ENCODE measurements around the gene RHBDF1. TPM values are rescaled to one million over a fixed set of nuclear protein-coding genes. Genes with fewer than 3 reads are reported as not detected.
A peak's percentile ranks its signal among the peaks of the same experiment; 100 is the strongest.

The RHBDF1 gene
- total and polyA plus RNA-seq, 9 of the 15 experiments (the other 6 are each of a cell fraction or from before 2014, with no cell fraction given): 1.0 to 8.2 (median 4.2) TPM

GRCh38 chr16:9903-10665, 62.3 kb downstream of the RHBDF1 start (continued):
- TF ChIP-seq ZNF592 (IDR thresholded peaks at IDR 0.05) (no peak), ZZZ3 (IDR thresholded peaks at IDR 0.05) (no peak)
- TF ChIP-seq, protein P1, sequence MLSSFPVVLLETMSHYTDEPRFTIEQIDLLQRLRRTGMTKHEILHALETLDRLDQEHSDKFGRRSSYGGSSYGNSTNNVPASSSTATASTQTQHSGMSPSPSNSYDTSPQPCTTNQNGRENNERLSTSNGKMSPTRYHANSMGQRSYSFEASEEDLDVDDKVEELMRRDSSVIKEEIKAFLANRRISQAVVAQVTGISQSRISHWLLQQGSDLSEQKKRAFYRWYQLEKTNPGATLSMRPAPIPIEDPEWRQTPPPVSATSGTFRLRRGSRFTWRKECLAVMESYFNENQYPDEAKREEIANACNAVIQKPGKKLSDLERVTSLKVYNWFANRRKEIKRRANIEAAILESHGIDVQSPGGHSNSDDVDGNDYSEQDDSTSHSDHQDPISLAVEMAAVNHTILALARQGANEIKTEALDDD (IDR thresholded peaks at IDR 0.05): 0 out of 2 replicates have a peak, but pooled peaks have one; percentile 18
- TF ChIP-seq, protein P2, sequence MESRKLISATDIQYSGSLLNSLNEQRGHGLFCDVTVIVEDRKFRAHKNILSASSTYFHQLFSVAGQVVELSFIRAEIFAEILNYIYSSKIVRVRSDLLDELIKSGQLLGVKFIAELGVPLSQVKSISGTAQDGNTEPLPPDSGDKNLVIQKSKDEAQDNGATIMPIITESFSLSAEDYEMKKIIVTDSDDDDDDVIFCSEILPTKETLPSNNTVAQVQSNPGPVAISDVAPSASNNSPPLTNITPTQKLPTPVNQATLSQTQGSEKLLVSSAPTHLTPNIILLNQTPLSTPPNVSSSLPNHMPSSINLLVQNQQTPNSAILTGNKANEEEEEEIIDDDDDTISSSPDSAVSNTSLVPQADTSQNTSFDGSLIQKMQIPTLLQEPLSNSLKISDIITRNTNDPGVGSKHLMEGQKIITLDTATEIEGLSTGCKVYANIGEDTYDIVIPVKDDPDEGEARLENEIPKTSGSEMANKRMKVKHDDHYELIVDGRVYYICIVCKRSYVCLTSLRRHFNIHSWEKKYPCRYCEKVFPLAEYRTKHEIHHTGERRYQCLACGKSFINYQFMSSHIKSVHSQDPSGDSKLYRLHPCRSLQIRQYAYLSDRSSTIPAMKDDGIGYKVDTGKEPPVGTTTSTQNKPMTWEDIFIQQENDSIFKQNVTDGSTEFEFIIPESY (CRISPR knock-in tag; IDR thresholded peaks at IDR 0.05): 0 out of 2 replicates have a peak, but pooled peaks have one; percentile 21

Small RNA genes lying within 50 kb of the gene (microRNA-seq; reads per million reads assigned to microRNA genes)
- not detected for gene MIR6859-4 (ENCODE audit: borderline microRNAs expressed)

Small RNA genes lying within 50 kb of the gene (small RNA-seq; reads per million reads assigned to genes)
- not detected for gene MIR6859-4
- not detected for gene Z69720.2

Other genes with a start within 250 kb of the RHBDF1 start
Only the 7 nearest of the 14 such genes appear.
- gene POLR3K, start 19.0 kb downstream of the RHBDF1 start, total RNA-seq (2014; rRNA removed): 62.7 and 65.7 TPM in 2 replicates
- 46.3 and 53.5 TPM in 2 replicates for gene POLR3K, start 19.0 kb downstream of the RHBDF1 start, total RNA-seq (2014; rRNA removed; fragmentation: Illumina TruSeq; extraction: Trizol)
- gene POLR3K, start 19.0 kb downstream of the RHBDF1 start, total RNA-seq (2015; rRNA removed; fragmentation: Illumina TruSeq; extraction: Trizol): 42.1 and 43.7 TPM in 2 replicates
- 86.7 and 90.9 TPM in 2 replicates for gene POLR3K, start 19.0 kb downstream of the RHBDF1 start, total RNA-seq (2021)
- 86.0 and 95.2 TPM in 2 replicates for gene POLR3K, start 19.0 kb downstream of the RHBDF1 start, polyA plus RNA-seq (2011; rRNA removed)
- gene POLR3K, start 19.0 kb downstream of the RHBDF1 start, polyA plus RNA-seq (2014; fragmentation: Illumina TruSeq; extraction: Trizol): 68.2 and 81.3 TPM in 2 replicates
- 100 to 1,000 TPM; 304 to 315 TPM for gene POLR3K, start 19.0 kb downstream of the RHBDF1 start, polyA plus RNA-seq (2014; fragmentation: Nextera tagmentation; extraction: Ambion mirVana)
- 120 and 135 TPM in 2 replicates for gene POLR3K, start 19.0 kb downstream of the RHBDF1 start, polyA plus RNA-seq (2014; rRNA removed)
- gene SNRNP25, start 18.8 kb downstream of the RHBDF1 start, total RNA-seq (2014; rRNA removed): 176 and 178 TPM in 2 replicates
- 78.8 and 107 TPM in 2 replicates for gene SNRNP25, start 18.8 kb downstream of the RHBDF1 start, total RNA-seq (2014; rRNA removed; fragmentation: Illumina TruSeq; extraction: Trizol)
- gene SNRNP25, start 18.8 kb downstream of the RHBDF1 start, total RNA-seq (2015; rRNA removed; fragmentation: Illumina TruSeq; extraction: Trizol): 106 and 108 TPM in 2 replicates
- 123 and 124 TPM in 2 replicates for gene SNRNP25, start 18.8 kb downstream of the RHBDF1 start, total RNA-seq (2021)
- 116 and 117 TPM in 2 replicates for gene SNRNP25, start 18.8 kb downstream of the RHBDF1 start, polyA plus RNA-seq (2011; rRNA removed)
- gene SNRNP25, start 18.8 kb downstream of the RHBDF1 start, polyA plus RNA-seq (2014; fragmentation: Illumina TruSeq; extraction: Trizol): 103 and 132 TPM in 2 replicates
- gene SNRNP25, start 18.8 kb downstream of the RHBDF1 start, polyA plus RNA-seq (2014; fragmentation: Nextera tagmentation; extraction: Ambion mirVana): 10 to 100 TPM; 59.0 to 61.5 TPM
- 122 and 154 TPM in 2 replicates for gene SNRNP25, start 18.8 kb downstream of the RHBDF1 start, polyA plus RNA-seq (2014; rRNA removed)
- gene MPG, start 5.6 kb upstream of the RHBDF1 start, total RNA-seq (2014; rRNA removed): 192 and 226 TPM in 2 replicates
- gene MPG, start 5.6 kb upstream of the RHBDF1 start, total RNA-seq (2014; rRNA removed; fragmentation: Illumina TruSeq; extraction: Trizol): 5.0 and 6.1 TPM in 2 replicates
- 47.1 and 52.8 TPM in 2 replicates for gene MPG, start 5.6 kb upstream of the RHBDF1 start, total RNA-seq (2015; rRNA removed; fragmentation: Illumina TruSeq; extraction: Trizol)
- 80.1 and 81.9 TPM in 2 replicates for gene MPG, start 5.6 kb upstream of the RHBDF1 start, total RNA-seq (2021)
- gene MPG, start 5.6 kb upstream of the RHBDF1 start, polyA plus RNA-seq (2011; rRNA removed): 36.2 and 52.2 TPM in 2 replicates
- gene MPG, start 5.6 kb upstream of the RHBDF1 start, polyA plus RNA-seq (2014; fragmentation: Illumina TruSeq; extraction: Trizol): 21.1 and 55.2 TPM in 2 replicates
- gene MPG, start 5.6 kb upstream of the RHBDF1 start, polyA plus RNA-seq (2014; fragmentation: Nextera tagmentation; extraction: Ambion mirVana): 1 to 10 TPM in 1 of 2 experiments, under 1 TPM in 1; 0.42 to 2.2 TPM
- 138 and 214 TPM in 2 replicates for gene MPG, start 5.6 kb upstream of the RHBDF1 start, polyA plus RNA-seq (2014; rRNA removed)
- gene NPRL3, start 66.0 kb upstream of the RHBDF1 start, total RNA-seq (2014; rRNA removed): 8.4 and 10.9 TPM in 2 replicates
- gene NPRL3, start 66.0 kb upstream of the RHBDF1 start, total RNA-seq (2014; rRNA removed; fragmentation: Illumina TruSeq; extraction: Trizol): 3.7 and 5.6 TPM in 2 replicates
- 4.4 and 7.9 TPM in 2 replicates for gene NPRL3, start 66.0 kb upstream of the RHBDF1 start, total RNA-seq (2015; rRNA removed; fragmentation: Illumina TruSeq; extraction: Trizol)
- 51.0 and 53.6 TPM in 2 replicates for gene NPRL3, start 66.0 kb upstream of the RHBDF1 start, total RNA-seq (2021)
- gene NPRL3, start 66.0 kb upstream of the RHBDF1 start, polyA plus RNA-seq (2011; rRNA removed): 9.7 and 26.3 TPM in 2 replicates
- 38.9 and 54.1 TPM in 2 replicates for gene NPRL3, start 66.0 kb upstream of the RHBDF1 start, polyA plus RNA-seq (2014; fragmentation: Illumina TruSeq; extraction: Trizol)
- gene NPRL3, start 66.0 kb upstream of the RHBDF1 start, polyA plus RNA-seq (2014; fragmentation: Nextera tagmentation; extraction: Ambion mirVana): 1 to 10 TPM in 1 of 2 experiments, under 1 TPM in 1; 0.92 to 1.0 TPM
- 18.8 and 19.1 TPM in 2 replicates for gene NPRL3, start 66.0 kb upstream of the RHBDF1 start, polyA plus RNA-seq (2014; rRNA removed)
- 207 and 227 TPM in 2 replicates for gene HBZ, start 80.0 kb upstream of the RHBDF1 start, total RNA-seq (2014; rRNA removed)
- 35.6 and 63.2 TPM in 2 replicates for gene HBZ, start 80.0 kb upstream of the RHBDF1 start, total RNA-seq (2014; rRNA removed; fragmentation: Illumina TruSeq; extraction: Trizol)
- 53.5 and 58.0 TPM in 2 replicates for gene HBZ, start 80.0 kb upstream of the RHBDF1 start, total RNA-seq (2015; rRNA removed; fragmentation: Illumina TruSeq; extraction: Trizol)
- 480 and 495 TPM in 2 replicates for gene HBZ, start 80.0 kb upstream of the RHBDF1 start, total RNA-seq (2021)
- 610 and 640 TPM in 2 replicates for gene HBZ, start 80.0 kb upstream of the RHBDF1 start, polyA plus RNA-seq (2011; rRNA removed)
- gene HBZ, start 80.0 kb upstream of the RHBDF1 start, polyA plus RNA-seq (2014; fragmentation: Illumina TruSeq; extraction: Trizol): 101 and 278 TPM in 2 replicates
- 100 to 1,000 TPM in 1 of 2 experiments, 10 to 100 TPM in 1; 80.7 to 113 TPM for gene HBZ, start 80.0 kb upstream of the RHBDF1 start, polyA plus RNA-seq (2014; fragmentation: Nextera tagmentation; extraction: Ambion mirVana)
- 365 and 410 TPM in 2 replicates for gene HBZ, start 80.0 kb upstream of the RHBDF1 start, polyA plus RNA-seq (2014; rRNA removed)
- not detected in 2 replicates for gene HBM, start 93.3 kb upstream of the RHBDF1 start, total RNA-seq (2014; rRNA removed)
- not detected in 2 replicates for gene HBM, start 93.3 kb upstream of the RHBDF1 start, total RNA-seq (2014; rRNA removed; fragmentation: Illumina TruSeq; extraction: Trizol)
- not detected in 2 replicates for gene HBM, start 93.3 kb upstream of the RHBDF1 start, total RNA-seq (2015; rRNA removed; fragmentation: Illumina TruSeq; extraction: Trizol)
- gene HBM, start 93.3 kb upstream of the RHBDF1 start, total RNA-seq (2021): not detected in 2 replicates
- gene HBM, start 93.3 kb upstream of the RHBDF1 start, polyA plus RNA-seq (2011; rRNA removed): not detected in 2 replicates
- not detected in 2 replicates for gene HBM, start 93.3 kb upstream of the RHBDF1 start, polyA plus RNA-seq (2014; fragmentation: Illumina TruSeq; extraction: Trizol)
- gene HBM, start 93.3 kb upstream of the RHBDF1 start, polyA plus RNA-seq (2014; fragmentation: Nextera tagmentation; extraction: Ambion mirVana): not detected
- not detected in 2 replicates for gene HBM, start 93.3 kb upstream of the RHBDF1 start, polyA plus RNA-seq (2014; rRNA removed)
- gene HBA2, start 100.2 kb upstream of the RHBDF1 start, total RNA-seq (2014; rRNA removed): 286 and 525 TPM in 2 replicates
- gene HBA2, start 100.2 kb upstream of the RHBDF1 start, total RNA-seq (2014; rRNA removed; fragmentation: Illumina TruSeq; extraction: Trizol): 21.9 and 40.4 TPM in 2 replicates
- 60.6 and 61.0 TPM in 2 replicates for gene HBA2, start 100.2 kb upstream of the RHBDF1 start, total RNA-seq (2015; rRNA removed; fragmentation: Illumina TruSeq; extraction: Trizol)
- 443 and 467 TPM in 2 replicates for gene HBA2, start 100.2 kb upstream of the RHBDF1 start, total RNA-seq (2021)
- gene HBA2, start 100.2 kb upstream of the RHBDF1 start, polyA plus RNA-seq (2011; rRNA removed): 144 and 346 TPM in 2 replicates
- 106 and 709 TPM in 2 replicates for gene HBA2, start 100.2 kb upstream of the RHBDF1 start, polyA plus RNA-seq (2014; fragmentation: Illumina TruSeq; extraction: Trizol)
- gene HBA2, start 100.2 kb upstream of the RHBDF1 start, polyA plus RNA-seq (2014; fragmentation: Nextera tagmentation; extraction: Ambion mirVana): 100 to 1,000 TPM; 331 to 366 TPM
- 670 and 853 TPM in 2 replicates for gene HBA2, start 100.2 kb upstream of the RHBDF1 start, polyA plus RNA-seq (2014; rRNA removed)